Tibial nerve (tissue), 3 donors: ENCODE measurements around the gene CUL1.

Experiments
- CTCF ChIP-seq, 5 experiments: fragments of 200-600 bp in 3 of 5; fragments of 450-650 bp in 2 of 5; sonication (generic) in 3 of 5; IDR thresholded peaks; one replicate each; pipeline ENCODE4 v1.5.1; 2016 to 2019; ENCODE audit warnings: antibody characterized with exemption in 5 of 5, mild to moderate bottlenecking in 3 of 5, moderate library complexity in 2 of 5
- POLR2A ChIP-seq, 2 donors: fragments of 450-650 bp; IDR thresholded peaks; one replicate each; pipeline ENCODE4 v1.6.1; 2017; ENCODE audit warnings: antibody characterized with exemption in 2 of 2, mild to moderate bottlenecking in 2 of 2, moderate library complexity in 2 of 2

GRCh38 chr7:148686312-148686937 is 12.3 kb upstream of the CUL1 start:
- TF ChIP-seq CTCF (IDR thresholded peaks at IDR 0.05) (no peak), POLR2A (IDR thresholded peaks at IDR 0.05) (no peak)
